Measurements from ENCODE around the gene ZCCHC13.

DNA sequence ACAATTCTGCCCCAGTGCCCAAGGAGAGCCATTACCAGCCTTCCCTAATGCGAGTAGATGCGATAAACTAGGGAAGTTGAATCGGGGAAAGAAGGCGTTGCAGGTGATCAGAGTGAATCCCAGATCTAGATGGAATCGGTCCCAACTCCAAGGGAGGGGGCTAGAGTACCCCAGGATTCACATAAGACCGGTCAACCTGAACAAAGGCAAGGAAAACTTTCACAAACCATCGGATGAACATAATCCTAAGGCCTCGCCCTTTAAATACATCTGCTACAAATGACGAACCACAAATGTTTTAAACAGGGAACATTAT, 11.2 kb upstream of the ZCCHC13 start:
- TF ChIP-seq GATA2 (IDR thresholded peaks at IDR 0.05; ENCODE audit: insufficient read depth, insufficient read length, low read depth, low read length): no peak
- TF ChIP-seq, protein P1, sequence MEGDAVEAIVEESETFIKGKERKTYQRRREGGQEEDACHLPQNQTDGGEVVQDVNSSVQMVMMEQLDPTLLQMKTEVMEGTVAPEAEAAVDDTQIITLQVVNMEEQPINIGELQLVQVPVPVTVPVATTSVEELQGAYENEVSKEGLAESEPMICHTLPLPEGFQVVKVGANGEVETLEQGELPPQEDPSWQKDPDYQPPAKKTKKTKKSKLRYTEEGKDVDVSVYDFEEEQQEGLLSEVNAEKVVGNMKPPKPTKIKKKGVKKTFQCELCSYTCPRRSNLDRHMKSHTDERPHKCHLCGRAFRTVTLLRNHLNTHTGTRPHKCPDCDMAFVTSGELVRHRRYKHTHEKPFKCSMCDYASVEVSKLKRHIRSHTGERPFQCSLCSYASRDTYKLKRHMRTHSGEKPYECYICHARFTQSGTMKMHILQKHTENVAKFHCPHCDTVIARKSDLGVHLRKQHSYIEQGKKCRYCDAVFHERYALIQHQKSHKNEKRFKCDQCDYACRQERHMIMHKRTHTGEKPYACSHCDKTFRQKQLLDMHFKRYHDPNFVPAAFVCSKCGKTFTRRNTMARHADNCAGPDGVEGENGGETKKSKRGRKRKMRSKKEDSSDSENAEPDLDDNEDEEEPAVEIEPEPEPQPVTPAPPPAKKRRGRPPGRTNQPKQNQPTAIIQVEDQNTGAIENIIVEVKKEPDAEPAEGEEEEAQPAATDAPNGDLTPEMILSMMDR (IDR thresholded peaks at IDR 0.05; ENCODE audit: extremely low read depth in 1 of 2, insufficient read depth in 1 of 2, low read depth in 1 of 2, low read length in 2 of 2): no peak
- TF ChIP-seq POLR2A (IDR thresholded peaks at IDR 0.05; ENCODE audit: low read depth, low read length): no peak
- no peak for TF ChIP-seq POLR2AphosphoS5 (IDR thresholded peaks at IDR 0.05; ENCODE audit: insufficient read depth, low read depth, low read length)
- TF ChIP-seq, protein P2, sequence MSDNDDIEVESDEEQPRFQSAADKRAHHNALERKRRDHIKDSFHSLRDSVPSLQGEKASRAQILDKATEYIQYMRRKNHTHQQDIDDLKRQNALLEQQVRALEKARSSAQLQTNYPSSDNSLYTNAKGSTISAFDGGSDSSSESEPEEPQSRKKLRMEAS (IDR thresholded peaks at IDR 0.05; ENCODE audit: insufficient read depth, insufficient read length): no peak
- TF ChIP-seq EZH2 (IDR thresholded peaks at IDR 0.05; ENCODE audit: borderline replicate concordance, low read depth, low read length, severe bottlenecking): no peak

Data from endothelial cell of umbilical vein (primary cell).